Coronary artery (tissue), 2 donors: Measurements from ENCODE around the gene RSKR.

Experiments used
- DNase-seq: peaks from one replicate; pipeline ENCODE4 v3.0.0-alpha.2; 2017; ENCODE audit warnings: low spot score
- H3K27ac ChIP-seq, 2 donors: fragments of 200-600 bp; sonication (generic); one replicate each; pipeline ENCODE4 v1.5.1; 2016 to 2019
- H3K4me3 ChIP-seq: fragments of 200-600 bp; sonication (generic); 2 replicates; pipeline ENCODE4 v1.5.1; 2016; ENCODE audit warnings: mild to moderate bottlenecking, moderate library complexity
- TF ChIP-seq, protein P1 (sequence below): fragments of 200-600 bp; sonication (generic); IDR thresholded peaks from one replicate; pipeline ENCODE4 v1.5.1; 2019; ENCODE audit warnings: antibody characterized with exemption

The RSKR gene

GRCh38 chr17:28655160-28655559, 41.2 kb upstream of the RSKR start:
- TF ChIP-seq, protein P1, sequence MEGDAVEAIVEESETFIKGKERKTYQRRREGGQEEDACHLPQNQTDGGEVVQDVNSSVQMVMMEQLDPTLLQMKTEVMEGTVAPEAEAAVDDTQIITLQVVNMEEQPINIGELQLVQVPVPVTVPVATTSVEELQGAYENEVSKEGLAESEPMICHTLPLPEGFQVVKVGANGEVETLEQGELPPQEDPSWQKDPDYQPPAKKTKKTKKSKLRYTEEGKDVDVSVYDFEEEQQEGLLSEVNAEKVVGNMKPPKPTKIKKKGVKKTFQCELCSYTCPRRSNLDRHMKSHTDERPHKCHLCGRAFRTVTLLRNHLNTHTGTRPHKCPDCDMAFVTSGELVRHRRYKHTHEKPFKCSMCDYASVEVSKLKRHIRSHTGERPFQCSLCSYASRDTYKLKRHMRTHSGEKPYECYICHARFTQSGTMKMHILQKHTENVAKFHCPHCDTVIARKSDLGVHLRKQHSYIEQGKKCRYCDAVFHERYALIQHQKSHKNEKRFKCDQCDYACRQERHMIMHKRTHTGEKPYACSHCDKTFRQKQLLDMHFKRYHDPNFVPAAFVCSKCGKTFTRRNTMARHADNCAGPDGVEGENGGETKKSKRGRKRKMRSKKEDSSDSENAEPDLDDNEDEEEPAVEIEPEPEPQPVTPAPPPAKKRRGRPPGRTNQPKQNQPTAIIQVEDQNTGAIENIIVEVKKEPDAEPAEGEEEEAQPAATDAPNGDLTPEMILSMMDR: no peak
- no peak overlapping the region for H3K27ac ChIP-seq
- H3K4me3 ChIP-seq: no peak overlapping the region
- DNase-seq: no peak

DNA sequence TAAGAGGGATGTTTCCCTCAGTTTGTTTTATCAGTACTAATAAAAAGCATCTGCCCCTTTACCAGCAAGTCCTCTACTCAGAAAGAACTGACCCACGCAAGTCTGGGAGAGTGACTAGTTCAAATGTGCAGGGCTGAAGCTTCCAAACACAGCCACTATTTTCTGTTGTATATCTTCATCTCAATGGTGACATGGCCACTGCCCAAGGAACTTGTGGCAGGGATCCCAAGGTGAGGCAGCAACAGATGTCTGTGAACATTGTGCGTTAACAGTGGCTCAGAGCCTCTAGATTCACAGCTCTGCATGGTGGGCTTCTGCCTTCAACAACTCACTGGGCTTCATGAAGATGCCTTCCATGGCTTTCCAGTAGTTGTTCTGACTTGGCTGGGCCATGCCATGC, 34.7 kb upstream of the RSKR start:
- Histone ChIP-seq H3K4me3 (no peak overlapping the region), H3K27ac (no peak overlapping the region)
- no peak for DNase-seq
- TF ChIP-seq, protein P1: no peak

- Histone ChIP-seq H3K27ac (peak overlapping the region; percentile 83 to 94), H3K4me3 (peak overlapping the region; percentile 95)
- no peak for DNase-seq
- TF ChIP-seq, protein P1: no peak
These were observed 32.2 kb upstream of the RSKR start for GRCh38 chr17:28646039-28646754.

- Histone ChIP-seq H3K4me3 (peak overlapping the region; percentile 95), H3K27ac (peak overlapping the region; percentile 83 to 94)
- DNase-seq: no peak
- TF ChIP-seq, protein P1: no peak
These were observed 31.6 kb upstream of the RSKR start for GRCh38 chr17:28645576-28645939.

DNA sequence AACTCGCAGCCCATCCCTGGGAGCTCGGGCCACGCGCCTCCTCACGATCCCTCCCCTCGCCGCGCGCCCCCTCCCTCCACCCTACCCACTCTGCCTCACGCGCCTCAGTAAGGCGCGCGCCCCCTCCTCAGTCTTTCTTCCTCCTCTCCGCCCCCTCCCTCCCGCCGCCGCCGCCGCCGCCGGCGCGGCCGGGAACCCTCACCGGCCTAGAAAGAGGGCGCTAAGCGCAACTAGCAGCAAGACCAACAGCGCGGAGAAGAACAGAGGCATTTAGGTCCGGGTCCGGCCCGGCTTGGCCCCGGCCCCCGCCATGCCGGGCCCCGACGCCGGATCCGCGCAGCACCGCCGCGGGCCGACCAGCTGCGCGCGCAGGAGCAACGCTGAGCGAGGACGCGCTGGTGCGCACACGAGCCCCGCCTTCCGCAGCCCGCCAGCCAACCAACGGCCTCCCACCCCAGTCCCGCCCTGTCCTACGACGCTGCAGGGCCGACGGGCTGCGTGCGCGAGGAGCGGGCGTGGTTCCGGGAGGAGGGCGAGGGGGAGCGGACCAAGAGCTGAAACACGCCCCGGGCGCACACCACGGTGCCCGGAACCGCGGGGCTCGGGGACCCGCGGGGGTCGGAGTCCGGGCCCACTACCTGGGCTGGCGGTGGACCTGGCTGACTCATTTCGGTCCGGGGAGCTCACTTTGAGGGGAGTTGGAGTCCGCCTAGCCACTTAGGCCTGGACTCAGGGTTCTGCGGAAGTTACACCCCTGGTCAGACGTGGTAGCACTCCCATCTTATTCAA, 31.0 kb upstream of the RSKR start, which contains the start of gene BLTP2:
Gene BLTP2, minus strand, starts transcription at position 372 of the 789 bp plus-strand sequence. Its CDS starts 102 bp downstream, at position 270.
- Histone ChIP-seq H3K4me3 (peak within 1 kb of the TSS; percentile 95), H3K27ac (peak within 1 kb of the TSS; percentile 83 to 94)
- TF ChIP-seq, protein P1: no peak
- peak; percentile 96 for DNase-seq

- H3K4me3 ChIP-seq: peak overlapping the region; percentile 95
- no peak for DNase-seq
- TF ChIP-seq, protein P1: no peak
- H3K27ac ChIP-seq: peak overlapping the region; percentile 83 to 94
These were observed 30.2 kb upstream of the RSKR start for GRCh38 chr17:28643983-28644786.
